ENCODE data around the gene PAPPA2. TPM values are rescaled to one million over a fixed set of nuclear protein-coding genes. Genes with fewer than 3 reads are reported as not detected.

PAPPA2 gene
- total RNA-seq, 1 experiment from 2014 or later = 0.06 TPM

DNA sequence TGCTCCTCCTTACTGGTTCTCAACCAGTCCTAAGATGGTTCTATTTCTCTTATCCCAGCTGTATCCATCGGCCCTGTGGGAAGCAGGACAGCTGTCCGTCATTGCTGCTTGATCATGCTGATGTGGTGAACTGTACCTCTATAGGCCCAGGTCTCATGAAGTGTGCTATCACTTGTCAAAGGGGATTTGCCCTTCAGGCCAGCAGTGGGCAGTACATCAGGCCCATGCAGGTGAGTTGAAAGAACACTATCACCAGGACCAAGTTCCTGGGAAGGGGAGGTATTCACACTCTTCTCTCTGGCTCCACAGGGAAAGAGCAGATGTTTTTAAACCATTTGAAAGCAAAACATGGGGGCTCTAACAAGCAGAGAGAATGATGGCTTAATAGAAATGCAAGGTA lies 302.6 kb downstream of the PAPPA2 start:
- no peak for TF ChIP-seq EZH2 (IDR thresholded peaks at IDR 0.05; ENCODE audit: borderline replicate concordance, low read depth, low read length, poor library complexity, severe bottlenecking)
- TF ChIP-seq, protein P1, sequence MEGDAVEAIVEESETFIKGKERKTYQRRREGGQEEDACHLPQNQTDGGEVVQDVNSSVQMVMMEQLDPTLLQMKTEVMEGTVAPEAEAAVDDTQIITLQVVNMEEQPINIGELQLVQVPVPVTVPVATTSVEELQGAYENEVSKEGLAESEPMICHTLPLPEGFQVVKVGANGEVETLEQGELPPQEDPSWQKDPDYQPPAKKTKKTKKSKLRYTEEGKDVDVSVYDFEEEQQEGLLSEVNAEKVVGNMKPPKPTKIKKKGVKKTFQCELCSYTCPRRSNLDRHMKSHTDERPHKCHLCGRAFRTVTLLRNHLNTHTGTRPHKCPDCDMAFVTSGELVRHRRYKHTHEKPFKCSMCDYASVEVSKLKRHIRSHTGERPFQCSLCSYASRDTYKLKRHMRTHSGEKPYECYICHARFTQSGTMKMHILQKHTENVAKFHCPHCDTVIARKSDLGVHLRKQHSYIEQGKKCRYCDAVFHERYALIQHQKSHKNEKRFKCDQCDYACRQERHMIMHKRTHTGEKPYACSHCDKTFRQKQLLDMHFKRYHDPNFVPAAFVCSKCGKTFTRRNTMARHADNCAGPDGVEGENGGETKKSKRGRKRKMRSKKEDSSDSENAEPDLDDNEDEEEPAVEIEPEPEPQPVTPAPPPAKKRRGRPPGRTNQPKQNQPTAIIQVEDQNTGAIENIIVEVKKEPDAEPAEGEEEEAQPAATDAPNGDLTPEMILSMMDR (conservative IDR thresholded peaks at IDR 0.05; ENCODE audit: low read depth, low read length) = no peak
- DNase-seq (ENCODE audit: low spot score) = no peak
- no peaks in the 10 kb centered on the region for H3K9me3 ChIP-seq (ENCODE audit: low read depth, low read length, poor library complexity, severe bottlenecking)
- ChIA-PET POLR2A (ENCODE audit: low non-redundant PET) (no interaction called here), CTCF (no interaction called here)
- H3K36me3 ChIP-seq (ENCODE audit: insufficient read depth, low read length, poor library complexity, severe bottlenecking) = no peaks in the 10 kb centered on the region
- intact Hi-C loops (cut with micrococcal nuclease; ENCODE audit: unreplicated experiment) = no loop called here
- H3K27me3 ChIP-seq (replicated peaks; ENCODE audit: insufficient read depth, low read depth, low read length, poor library complexity) = peaks cover 6% of the 10 kb centered on the region
- no TSS peak for BruUV-seq (replicated peaks)
- no peaks in the 10 kb centered on the region for H3K4me1 ChIP-seq (ENCODE audit: insufficient read depth, low read length, poor library complexity, severe bottlenecking)
- no peak overlapping the region for H3K27ac ChIP-seq (ENCODE audit: low read depth, low read length, poor library complexity, severe bottlenecking)
- no peak overlapping the region for H3K4me3 ChIP-seq (ENCODE audit: low read depth, low read length, poor library complexity, severe bottlenecking)

DNA sequence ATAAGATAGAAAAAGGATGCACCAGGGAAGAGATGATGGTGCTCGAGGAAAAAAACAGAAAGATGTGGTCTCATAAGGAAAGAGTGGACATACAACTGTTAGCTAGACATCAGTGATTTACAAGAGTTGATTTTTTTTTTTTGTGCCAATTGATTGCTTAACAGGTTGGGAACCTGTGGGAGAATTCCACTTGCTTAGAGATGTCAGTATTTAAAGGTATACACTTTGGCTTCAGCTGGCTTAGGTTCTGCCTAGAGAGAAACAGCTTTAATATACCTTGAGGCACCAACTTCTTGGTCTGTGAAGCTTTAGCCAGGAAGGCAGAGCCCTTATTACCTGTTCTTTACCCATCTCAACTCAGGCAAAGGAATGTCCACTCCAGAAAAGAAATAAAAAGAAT lies 303.8 kb downstream of the PAPPA2 start:
- CTCF ChIA-PET = no interaction called here
- intact Hi-C loops (cut with micrococcal nuclease; ENCODE audit: unreplicated experiment) = no loop called here
- Histone ChIP-seq H3K4me1 (ENCODE audit: insufficient read depth, low read length, poor library complexity, severe bottlenecking) (no peaks in the 10 kb centered on the region), H3K27me3 (replicated peaks; ENCODE audit: insufficient read depth, low read depth, low read length, poor library complexity) (peaks cover 6% of the 10 kb centered on the region), H3K36me3 (ENCODE audit: insufficient read depth, low read length, poor library complexity, severe bottlenecking) (no peaks in the 10 kb centered on the region), H3K9me3 (ENCODE audit: low read depth, low read length, poor library complexity, severe bottlenecking) (no peaks in the 10 kb centered on the region), H3K4me3 (ENCODE audit: low read depth, low read length, poor library complexity, severe bottlenecking) (no peak overlapping the region), H3K27ac (ENCODE audit: low read depth, low read length, poor library complexity, severe bottlenecking) (no peak overlapping the region)
- no peak for DNase-seq (ENCODE audit: low spot score)
- TF ChIP-seq, protein P1 (conservative IDR thresholded peaks at IDR 0.05; ENCODE audit: low read depth, low read length) = no peak
- no peak for TF ChIP-seq EZH2 (IDR thresholded peaks at IDR 0.05; ENCODE audit: borderline replicate concordance, low read depth, low read length, poor library complexity, severe bottlenecking)
- no TSS peak for BruUV-seq (replicated peaks)
- POLR2A ChIA-PET (ENCODE audit: low non-redundant PET) = no interaction called here

DNA sequence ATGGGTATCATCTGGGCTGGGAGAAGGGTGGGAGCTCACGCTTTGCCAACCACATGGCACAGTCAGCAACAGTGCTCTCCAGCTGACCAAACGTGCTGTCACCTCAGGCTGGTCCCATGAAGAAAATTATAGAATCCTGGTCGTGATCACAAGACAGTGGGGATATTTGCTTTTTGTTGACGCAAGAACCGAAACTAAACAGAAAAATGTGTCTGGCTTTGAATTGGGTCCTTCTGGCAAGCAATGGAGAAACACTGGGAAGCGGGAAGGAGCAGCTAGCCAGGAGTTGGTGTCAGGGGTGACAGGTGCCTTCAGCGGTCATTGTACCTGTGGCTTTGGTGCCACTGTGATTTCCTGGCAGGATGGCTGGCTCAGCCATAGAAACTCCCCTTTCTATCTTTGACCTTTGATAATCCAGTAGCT lies 304.8 kb downstream of the PAPPA2 start:
- ChIA-PET CTCF (no interaction called here), POLR2A (ENCODE audit: low non-redundant PET) (no interaction called here)
- Histone ChIP-seq H3K27ac (ENCODE audit: low read depth, low read length, poor library complexity, severe bottlenecking) (no peak overlapping the region), H3K4me1 (ENCODE audit: insufficient read depth, low read length, poor library complexity, severe bottlenecking) (no peaks in the 10 kb centered on the region), H3K36me3 (ENCODE audit: insufficient read depth, low read length, poor library complexity, severe bottlenecking) (no peaks in the 10 kb centered on the region), H3K9me3 (ENCODE audit: low read depth, low read length, poor library complexity, severe bottlenecking) (no peaks in the 10 kb centered on the region), H3K27me3 (replicated peaks; ENCODE audit: insufficient read depth, low read depth, low read length, poor library complexity) (peaks cover 6% of the 10 kb centered on the region), H3K4me3 (ENCODE audit: low read depth, low read length, poor library complexity, severe bottlenecking) (no peak overlapping the region)
- intact Hi-C loops (cut with micrococcal nuclease; ENCODE audit: unreplicated experiment) = loop anchor here (2.0 kb wide), 1 partner anchor 43 kb away; no protein-coding TSS in a partner anchor
- TF ChIP-seq EZH2 (IDR thresholded peaks at IDR 0.05; ENCODE audit: borderline replicate concordance, low read depth, low read length, poor library complexity, severe bottlenecking) = no peak
- TF ChIP-seq, protein P1 (conservative IDR thresholded peaks at IDR 0.05; ENCODE audit: low read depth, low read length) = no peak
- BruUV-seq (replicated peaks) = no TSS peak
- DNase-seq (ENCODE audit: low spot score) = no peak
